DND-41 (cell line): Measurements from ENCODE around the gene KIF2C.

Experiments used
- CTCF ChIP-seq: IDR thresholded peaks from 2 replicates; pipeline ENCODE4 v1.5.1; 2012; ENCODE audit warnings: borderline replicate concordance, low read length, moderate library complexity, mild to moderate bottlenecking; ENCODE audit not compliant: poor library complexity, severe bottlenecking; ENCODE audit errors: extremely low read depth
- EZH2 ChIP-seq: IDR thresholded peaks from 3 replicates; pipeline ENCODE4 v1.6.1; 2012; ENCODE audit warnings: borderline replicate concordance, low read depth, mild to moderate bottlenecking, moderate library complexity, low read length, inconsistent platforms; ENCODE audit not compliant: severe bottlenecking

DNA sequence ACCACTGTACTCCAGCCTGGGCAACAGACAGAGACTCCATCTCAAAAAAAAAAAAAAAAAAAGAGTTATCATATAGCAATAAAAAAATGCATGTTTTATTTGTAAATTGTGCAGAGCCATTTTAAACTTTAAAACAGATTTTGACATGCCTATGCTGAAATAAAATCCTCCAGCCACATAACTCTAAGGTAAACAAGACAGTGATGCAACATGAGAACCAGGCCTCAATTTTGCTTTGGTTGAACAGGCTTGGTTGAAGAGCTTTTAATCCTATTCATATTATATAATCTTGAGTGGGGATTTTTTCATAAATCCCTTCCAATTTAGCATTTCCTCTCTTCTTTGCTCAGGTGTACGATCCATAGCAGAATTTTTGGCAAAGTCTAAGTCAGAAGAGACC is 39.1 kb upstream of the KIF2C start:
- no peak for TF ChIP-seq CTCF
- no peak for TF ChIP-seq EZH2
